Activated CD4-positive, alpha-beta memory T cell treated with anti-CD3 and anti-CD28 coated beads for 36 hours (primary cell): ENCODE data around the gene FAM170B. TPM values are rescaled to one million over a fixed set of nuclear protein-coding genes. Genes with fewer than 3 reads are reported as not detected.

ENCODE experiments used
- CTCF ChIA-PET: fragments of 350-600 bp; sonication (Branson Sonifier 250); formaldehyde crosslinking; loops from one replicate; lab custom pipeline; 2021; ENCODE audit warnings: antibody characterized with exemption, inconsistent platforms; lab: Charles Lee
- POLR2A ChIA-PET: fragments of 350-600 bp; sonication (Branson Sonifier 250); formaldehyde crosslinking; loops from one replicate; lab custom pipeline; 2021; ENCODE audit warnings: antibody characterized with exemption; lab: Charles Lee
- DNase-seq: peaks from one replicate; pipeline ENCODE4 v3.0.0-alpha.2; 2020
- H3K27ac Mint-ChIP-seq: one replicate; pipeline ENCODE4 v1.8.0; 2021; ENCODE audit warnings: mixed read lengths
- H3K27me3 Mint-ChIP-seq: one replicate; pipeline ENCODE4 v1.8.0; 2021; ENCODE audit warnings: mixed read lengths
- H3K36me3 Mint-ChIP-seq: one replicate; pipeline ENCODE4 v1.8.0; 2021; ENCODE audit warnings: mixed read lengths
- H3K4me1 Mint-ChIP-seq: one replicate; pipeline ENCODE4 v1.8.0; 2021; ENCODE audit warnings: low read depth, mixed read lengths
- H3K4me3 Mint-ChIP-seq: one replicate; pipeline ENCODE4 v1.8.0; 2021; ENCODE audit warnings: mild to moderate bottlenecking, mixed read lengths
- H3K9me3 Mint-ChIP-seq: one replicate; pipeline ENCODE4 v1.8.0; 2021; ENCODE audit warnings: mixed read lengths
- intact Hi-C: fragments of 100-400 bp; cut with micrococcal nuclease; formaldehyde crosslinking; loops from one replicate; pipeline ENCODE4 v1.15.1; 2023
- total RNA-seq, 2 experiments: library from RNA; stranded (reverse); gene quantifications; one replicate each; pipeline ENCODE4 v1.2.3, GENCODE V29; 2021

The FAM170B gene
- not detected for total RNA-seq

- intact Hi-C loops: no loop called here
- no peak within 1 kb of the TSS for H3K27ac Mint-ChIP-seq
- H3K4me1 Mint-ChIP-seq: no peaks in the 10 kb centered on the region
- H3K36me3 Mint-ChIP-seq: no peaks in the 10 kb centered on the region
- ChIA-PET POLR2A (no interaction called here), CTCF (no interaction called here)
- no peaks in the 10 kb centered on the region for H3K9me3 Mint-ChIP-seq
- no peak for DNase-seq
- H3K4me3 Mint-ChIP-seq: no peak within 1 kb of the TSS
- peaks cover 16% of the 10 kb centered on the region for H3K27me3 Mint-ChIP-seq
Measured at GRCh38 chr10:49133706-49134248, at the start of gene FAM170B. TSS of gene FAM170B (minus strand) at chr10:49134021. CDS start at chr10:49133918, 103 bp downstream.

- intact Hi-C loops: loop anchor here (1.0 to 10.0 kb wide), 6 partner anchors 9 to 875 kb away; partner anchors contain the start of genes ERCC6 and MAPK8
- Mint-ChIP-seq H3K36me3 (peaks cover 38% of the 10 kb centered on the region), H3K4me1 (peaks cover 55% of the 10 kb centered on the region), H3K9me3 (no peaks in the 10 kb centered on the region), H3K4me3 (peak overlapping the region; percentile 66), H3K27ac (peak overlapping the region; percentile 94), H3K27me3 (peaks cover 4% of the 10 kb centered on the region)
- no peak for DNase-seq
- CTCF ChIA-PET: no interaction called here
- POLR2A ChIA-PET: interaction anchor here (7.5 kb wide), 1 partner anchor 7 kb away, joined by 77 read pairs; the partner anchor contains the start of gene TMEM273
Measured at GRCh38 chr10:49182776-49183175, 49.0 kb upstream of the FAM170B start.

- Mint-ChIP-seq H3K36me3 (peaks cover 27% of the 10 kb centered on the region), H3K4me1 (peaks cover 74% of the 10 kb centered on the region)
- CTCF ChIA-PET: no interaction called here
Measured at GRCh38 chr10:49180444-49180860, 46.6 kb upstream of the FAM170B start.

GRCh38 chr10:49179699-49180443 is 46.0 kb upstream of the FAM170B start:
- no peaks in the 10 kb centered on the region for H3K27me3 Mint-ChIP-seq
- peak; percentile 55 for DNase-seq
- intact Hi-C loops: loop anchor here (5.0 to 10.0 kb wide), 6 partner anchors 72 to 873 kb away; partner anchors contain the start of genes ERCC6 and MAPK8
- ChIA-PET POLR2A (interaction anchor here (7.5 kb wide), 1 partner anchor 10 kb away, joined by 77 read pairs; the partner anchor contains the start of gene TMEM273), CTCF (no interaction called here)
- H3K4me1 Mint-ChIP-seq: peaks cover 77% of the 10 kb centered on the region
- peak overlapping the region; percentile 94 for H3K27ac Mint-ChIP-seq
- peaks cover 24% of the 10 kb centered on the region for H3K36me3 Mint-ChIP-seq
- peak overlapping the region; percentile 62 for H3K4me3 Mint-ChIP-seq
- no peaks in the 10 kb centered on the region for H3K9me3 Mint-ChIP-seq

More at GRCh38 chr10:49180444-49180860, 46.6 kb upstream of the FAM170B start:
- Mint-ChIP-seq H3K27me3 (no peaks in the 10 kb centered on the region), H3K27ac (peak overlapping the region; percentile 94), H3K4me3 (peak overlapping the region; percentile 62), H3K9me3 (no peaks in the 10 kb centered on the region)
- POLR2A ChIA-PET: interaction anchor here (7.5 kb wide), 1 partner anchor 9 kb away, joined by 77 read pairs; the partner anchor contains the start of gene TMEM273
- no peak for DNase-seq
- intact Hi-C loops: loop anchor here (5.0 to 10.0 kb wide), 5 partner anchors 72 to 873 kb away; partner anchors contain the start of genes ERCC6 and MAPK8

- intact Hi-C loops: loop anchor here (5.0 kb wide), 1 partner anchor 386 kb away; no protein-coding TSS in a partner anchor
- ChIA-PET POLR2A (interaction anchor here (1.2 to 7.5 kb wide), 2 partner anchors 11 to 16 kb away, joined by 3 to 77 read pairs; partner anchors contain the start of gene TMEM273), CTCF (no interaction called here)
- DNase-seq: no peak
- no peaks in the 10 kb centered on the region for H3K27me3 Mint-ChIP-seq
- peaks cover 17% of the 10 kb centered on the region for H3K36me3 Mint-ChIP-seq
- peak overlapping the region; percentile 43 for H3K4me3 Mint-ChIP-seq
- no peaks in the 10 kb centered on the region for H3K9me3 Mint-ChIP-seq
- peaks cover 73% of the 10 kb centered on the region for H3K4me1 Mint-ChIP-seq
- peak overlapping the region; percentile 94 for H3K27ac Mint-ChIP-seq
Measured at GRCh38 chr10:49178489-49179471, 45.0 kb upstream of the FAM170B start.

- CTCF ChIA-PET: interaction anchor here (0.7 to 0.9 kb wide), 2 partner anchors 14 to 267 kb away, joined by 3 read pairs; no protein-coding TSS in a partner anchor
- H3K9me3 Mint-ChIP-seq: no peaks in the 10 kb centered on the region
- H3K4me1 Mint-ChIP-seq: peaks cover 71% of the 10 kb centered on the region
- intact Hi-C loops: loop anchor here (5.0 kb wide), 1 partner anchor 385 kb away; no protein-coding TSS in a partner anchor
- peaks cover 15% of the 10 kb centered on the region for H3K36me3 Mint-ChIP-seq
- POLR2A ChIA-PET: interaction anchor here (0.7 to 7.5 kb wide), 3 partner anchors 12 to 17 kb away, joined by 3 to 77 read pairs (median 3); partner anchors contain the start of gene TMEM273
- peak; percentile 89 for DNase-seq
- H3K4me3 Mint-ChIP-seq: peak overlapping the region; percentile 63
- peak overlapping the region; percentile 94 for H3K27ac Mint-ChIP-seq
- no peaks in the 10 kb centered on the region for H3K27me3 Mint-ChIP-seq
Measured at GRCh38 chr10:49177391-49178355, 43.9 kb upstream of the FAM170B start.

GRCh38 chr10:49176310-49177268 is 42.8 kb upstream of the FAM170B start:
- Mint-ChIP-seq H3K9me3 (no peaks in the 10 kb centered on the region), H3K36me3 (peaks cover 11% of the 10 kb centered on the region), H3K4me3 (peak overlapping the region; percentile 63), H3K27me3 (no peaks in the 10 kb centered on the region), H3K27ac (peak overlapping the region; percentile 94), H3K4me1 (peaks cover 63% of the 10 kb centered on the region)
- intact Hi-C loops: loop anchor here (5.0 kb wide), 1 partner anchor 384 kb away; no protein-coding TSS in a partner anchor
- ChIA-PET CTCF (no interaction called here), POLR2A (interaction anchor here (0.7 to 7.5 kb wide), 2 partner anchors 13 to 16 kb away, joined by 3 to 77 read pairs; partner anchors contain the start of gene TMEM273)
- DNase-seq: no peak

- peaks cover 55% of the 10 kb centered on the region for H3K4me1 Mint-ChIP-seq
- intact Hi-C loops: loop anchor here (5.0 kb wide), 1 partner anchor 383 kb away; no protein-coding TSS in a partner anchor
- ChIA-PET POLR2A (interaction anchor here (7.5 kb wide), 1 partner anchor 14 kb away, joined by 77 read pairs; the partner anchor contains the start of gene TMEM273), CTCF (no interaction called here)
- no peak overlapping the region for H3K4me3 Mint-ChIP-seq
- H3K36me3 Mint-ChIP-seq: peaks cover 7% of the 10 kb centered on the region
- peak overlapping the region; percentile 94 for H3K27ac Mint-ChIP-seq
- H3K27me3 Mint-ChIP-seq: no peaks in the 10 kb centered on the region
- DNase-seq: no peak
- H3K9me3 Mint-ChIP-seq: no peaks in the 10 kb centered on the region
Measured at GRCh38 chr10:49175587-49176309, 41.9 kb upstream of the FAM170B start.
